SH-SY5Y (cell line): ENCODE data around the gene GOLT1A.

Source experiments
- GATA2 ChIP-seq: IDR thresholded peaks from 2 replicates; pipeline ENCODE4 v1.6.1; 2011; ENCODE audit warnings: mild to moderate bottlenecking, low read depth, low read length
- GATA3 ChIP-seq: IDR thresholded peaks from 2 replicates; pipeline ENCODE4 v1.6.1; 2011; ENCODE audit warnings: low read depth, mild to moderate bottlenecking, low read length, moderate library complexity

- TF ChIP-seq GATA3 (no peak), GATA2 (no peak)
These were observed 2.7 kb downstream of the GOLT1A start for GRCh38 chr1:204211046-204211445.
